ENCODE data around the gene LRP6. TPM values are rescaled to one million over a fixed set of nuclear protein-coding genes. Genes with fewer than 3 reads are reported as not detected.

LRP6 gene
- total RNA-seq, 1 experiment from 2014 or later = 72.8 TPM

GRCh38 chr12:12281134-12281533, 14.3 kb upstream of the LRP6 start (continued):
- TF ChIP-seq ZNF512 (CRISPR knock-in tag; IDR thresholded peaks at IDR 0.05; ENCODE audit: borderline replicate concordance) = no peak
- TF ChIP-seq, protein P1, sequence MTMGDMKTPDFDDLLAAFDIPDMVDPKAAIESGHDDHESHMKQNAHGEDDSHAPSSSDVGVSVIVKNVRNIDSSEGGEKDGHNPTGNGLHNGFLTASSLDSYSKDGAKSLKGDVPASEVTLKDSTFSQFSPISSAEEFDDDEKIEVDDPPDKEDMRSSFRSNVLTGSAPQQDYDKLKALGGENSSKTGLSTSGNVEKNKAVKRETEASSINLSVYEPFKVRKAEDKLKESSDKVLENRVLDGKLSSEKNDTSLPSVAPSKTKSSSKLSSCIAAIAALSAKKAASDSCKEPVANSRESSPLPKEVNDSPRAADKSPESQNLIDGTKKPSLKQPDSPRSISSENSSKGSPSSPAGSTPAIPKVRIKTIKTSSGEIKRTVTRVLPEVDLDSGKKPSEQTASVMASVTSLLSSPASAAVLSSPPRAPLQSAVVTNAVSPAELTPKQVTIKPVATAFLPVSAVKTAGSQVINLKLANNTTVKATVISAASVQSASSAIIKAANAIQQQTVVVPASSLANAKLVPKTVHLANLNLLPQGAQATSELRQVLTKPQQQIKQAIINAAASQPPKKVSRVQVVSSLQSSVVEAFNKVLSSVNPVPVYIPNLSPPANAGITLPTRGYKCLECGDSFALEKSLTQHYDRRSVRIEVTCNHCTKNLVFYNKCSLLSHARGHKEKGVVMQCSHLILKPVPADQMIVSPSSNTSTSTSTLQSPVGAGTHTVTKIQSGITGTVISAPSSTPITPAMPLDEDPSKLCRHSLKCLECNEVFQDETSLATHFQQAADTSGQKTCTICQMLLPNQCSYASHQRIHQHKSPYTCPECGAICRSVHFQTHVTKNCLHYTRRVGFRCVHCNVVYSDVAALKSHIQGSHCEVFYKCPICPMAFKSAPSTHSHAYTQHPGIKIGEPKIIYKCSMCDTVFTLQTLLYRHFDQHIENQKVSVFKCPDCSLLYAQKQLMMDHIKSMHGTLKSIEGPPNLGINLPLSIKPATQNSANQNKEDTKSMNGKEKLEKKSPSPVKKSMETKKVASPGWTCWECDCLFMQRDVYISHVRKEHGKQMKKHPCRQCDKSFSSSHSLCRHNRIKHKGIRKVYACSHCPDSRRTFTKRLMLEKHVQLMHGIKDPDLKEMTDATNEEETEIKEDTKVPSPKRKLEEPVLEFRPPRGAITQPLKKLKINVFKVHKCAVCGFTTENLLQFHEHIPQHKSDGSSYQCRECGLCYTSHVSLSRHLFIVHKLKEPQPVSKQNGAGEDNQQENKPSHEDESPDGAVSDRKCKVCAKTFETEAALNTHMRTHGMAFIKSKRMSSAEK (CRISPR knock-in tag; IDR thresholded peaks at IDR 0.05; ENCODE audit: borderline replicate concordance) = no peak
- no peak for TF ChIP-seq NR2C2 (CRISPR knock-in tag; IDR thresholded peaks at IDR 0.05)
- TF ChIP-seq, protein P2, sequence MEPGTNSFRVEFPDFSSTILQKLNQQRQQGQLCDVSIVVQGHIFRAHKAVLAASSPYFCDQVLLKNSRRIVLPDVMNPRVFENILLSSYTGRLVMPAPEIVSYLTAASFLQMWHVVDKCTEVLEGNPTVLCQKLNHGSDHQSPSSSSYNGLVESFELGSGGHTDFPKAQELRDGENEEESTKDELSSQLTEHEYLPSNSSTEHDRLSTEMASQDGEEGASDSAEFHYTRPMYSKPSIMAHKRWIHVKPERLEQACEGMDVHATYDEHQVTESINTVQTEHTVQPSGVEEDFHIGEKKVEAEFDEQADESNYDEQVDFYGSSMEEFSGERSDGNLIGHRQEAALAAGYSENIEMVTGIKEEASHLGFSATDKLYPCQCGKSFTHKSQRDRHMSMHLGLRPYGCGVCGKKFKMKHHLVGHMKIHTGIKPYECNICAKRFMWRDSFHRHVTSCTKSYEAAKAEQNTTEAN (CRISPR knock-in tag; IDR thresholded peaks at IDR 0.05) = no peak
- TF ChIP-seq ESRRA (CRISPR knock-in tag; IDR thresholded peaks at IDR 0.05; ENCODE audit: borderline replicate concordance) = no peak
- no peak for TF ChIP-seq PRRX2 (CRISPR knock-in tag; IDR thresholded peaks at IDR 0.05)
- no peak for TF ChIP-seq ETV6 (CRISPR knock-in tag; IDR thresholded peaks at IDR 0.05)

- H3K4me1 Mint-ChIP-seq = peaks cover 24% of the 10 kb centered on the region
- H3K36me3 Mint-ChIP-seq = no peaks in the 10 kb centered on the region
- ATAC-seq (no peak), DNase-seq (ENCODE audit: low spot score) (no peak)
- no peak overlapping the region for H3K27ac Mint-ChIP-seq
- H3K9me3 Mint-ChIP-seq = peaks cover 8% of the 10 kb centered on the region; the same call in 1 of the 2 replicates
- POLR2A ChIA-PET = interaction anchor here (0.6 to 1.2 kb wide), 2 partner anchors 12 to 329 kb away, joined by 3 read pairs; partner anchors contain the start of gene LRP6
- CTCF ChIA-PET = no interaction called here
- H3K27me3 Mint-ChIP-seq (ENCODE audit: low read depth) = no peaks in the 10 kb centered on the region
- no peak overlapping the region for H3K4me3 Mint-ChIP-seq
- TF ChIP-seq ETV6 (CRISPR knock-in tag; IDR thresholded peaks at IDR 0.05) = no peak
- TF ChIP-seq ARID4B (CRISPR knock-in tag; IDR thresholded peaks at IDR 0.05; ENCODE audit: borderline replicate concordance) = no peak
- TF ChIP-seq ESRRA (CRISPR knock-in tag; IDR thresholded peaks at IDR 0.05; ENCODE audit: borderline replicate concordance) = no peak
- no peak for TF ChIP-seq FOXJ3 (CRISPR knock-in tag; IDR thresholded peaks at IDR 0.05; ENCODE audit: borderline replicate concordance)
- TF ChIP-seq MYBL2 (CRISPR knock-in tag; IDR thresholded peaks at IDR 0.05) = no peak
- TF ChIP-seq ZNF138 (CRISPR knock-in tag; conservative IDR thresholded peaks at IDR 0.05) = no peak
- TF ChIP-seq PRRX2 (CRISPR knock-in tag; IDR thresholded peaks at IDR 0.05) = no peak
- no peak for TF ChIP-seq ZSCAN18 (CRISPR knock-in tag; IDR thresholded peaks at IDR 0.05)
- TF ChIP-seq ZNF263 (CRISPR knock-in tag; IDR thresholded peaks at IDR 0.05; ENCODE audit: low read depth) = no peak
- no peak for TF ChIP-seq GABPB1 (CRISPR knock-in tag; IDR thresholded peaks at IDR 0.05)
- TF ChIP-seq CBFB (CRISPR knock-in tag; IDR thresholded peaks at IDR 0.05; ENCODE audit: low read depth) = no peak
- TF ChIP-seq ZNF232 (CRISPR knock-in tag; IDR thresholded peaks at IDR 0.05) = no peak
- TF ChIP-seq, protein P2 (CRISPR knock-in tag; IDR thresholded peaks at IDR 0.05) = no peak
- no peak for TF ChIP-seq PRDM15 (CRISPR knock-in tag; IDR thresholded peaks at IDR 0.05)
Measured at GRCh38 chr12:12278899-12279298, 12.1 kb upstream of the LRP6 start.

Measured in WTC11 (cell line).